Trophoblast cell (in vitro differentiated cells and primary cell): ENCODE measurements around the gene GARIN5A.

ENCODE experiments used
- DNase-seq, 2 donors: peaks; one replicate each; pipeline ENCODE4 v3.0.0-alpha.2; 2016
- H2AFZ ChIP-seq: 2 replicates; pipeline ENCODE4 v1.6.1; 2013; ENCODE audit warnings: low read length, moderate library complexity, mild to moderate bottlenecking; ENCODE audit not compliant: insufficient read depth, poor library complexity
- H2AK5ac ChIP-seq: 2 replicates; pipeline ENCODE4 v1.6.1; 2013; ENCODE audit warnings: mild to moderate bottlenecking, low read length
- H2BK120ac ChIP-seq: 2 replicates; pipeline ENCODE4 v1.6.1; 2013; ENCODE audit warnings: low read length, mild to moderate bottlenecking, moderate library complexity; ENCODE audit not compliant: insufficient read depth, poor library complexity
- H2BK12ac ChIP-seq: 2 replicates; pipeline ENCODE4 v1.6.1; 2013; ENCODE audit warnings: mild to moderate bottlenecking, low read length, moderate library complexity
- H2BK5ac ChIP-seq: 2 replicates; pipeline ENCODE4 v1.6.1; 2013; ENCODE audit warnings: low read length, low read depth, moderate library complexity, mild to moderate bottlenecking; ENCODE audit not compliant: poor library complexity
- H3K14ac ChIP-seq: 2 replicates; pipeline ENCODE4 v1.6.1; 2013; ENCODE audit warnings: mild to moderate bottlenecking, low read length
- H3K18ac ChIP-seq: 2 replicates; pipeline ENCODE4 v1.6.1; 2013; ENCODE audit warnings: mild to moderate bottlenecking, low read length
- H3K23ac ChIP-seq: 2 replicates; pipeline ENCODE4 v1.6.1; 2013; ENCODE audit warnings: low read length
- H3K27ac ChIP-seq: 2 replicates; pipeline ENCODE4 v1.5.1; 2013; ENCODE audit warnings: low read depth, mild to moderate bottlenecking, inconsistent platforms, low read length, moderate library complexity
- H3K27me3 ChIP-seq: 2 replicates; pipeline ENCODE4 v1.6.1; 2013; ENCODE audit warnings: inconsistent platforms, mild to moderate bottlenecking, low read length, moderate library complexity; ENCODE audit not compliant: insufficient read depth
- H3K36me3 ChIP-seq, 2 experiments: 1 replicate in 1 of 2; 2 replicates in 1 of 2; pipeline ENCODE4 v1.6.1; 2013; ENCODE audit warnings: low read length in 2 of 2, mild to moderate bottlenecking in 2 of 2, moderate library complexity in 1 of 2; ENCODE audit not compliant: insufficient read depth in 2 of 2, control insufficient read depth in 1 of 2
- H3K4ac ChIP-seq: 2 replicates; pipeline ENCODE4 v1.6.1; 2013; ENCODE audit warnings: low read depth, mild to moderate bottlenecking, low read length, moderate library complexity
- H3K4me1 ChIP-seq, 2 experiments: 1 replicate in 1 of 2; 2 replicates in 1 of 2; pipeline ENCODE4 v1.6.1; 2013; ENCODE audit warnings: low read length in 2 of 2, mild to moderate bottlenecking in 2 of 2, moderate library complexity in 1 of 2; ENCODE audit not compliant: insufficient read depth in 2 of 2, control insufficient read depth in 1 of 2
- H3K4me2 ChIP-seq: 2 replicates; pipeline ENCODE4 v1.6.1; 2013; ENCODE audit warnings: inconsistent platforms, mild to moderate bottlenecking, low read length, moderate library complexity
- H3K4me3 ChIP-seq: 2 replicates; pipeline ENCODE4 v1.5.1; 2013; ENCODE audit warnings: mild to moderate bottlenecking, low read depth, low read length, inconsistent platforms
- H3K79me1 ChIP-seq: one replicate; pipeline ENCODE4 v1.6.1; 2013; ENCODE audit warnings: low read length
- H3K79me2 ChIP-seq: 2 replicates; pipeline ENCODE4 v1.6.1; 2013; ENCODE audit warnings: low read length, mild to moderate bottlenecking; ENCODE audit not compliant: control insufficient read depth, insufficient read depth, poor library complexity
- H3K9ac ChIP-seq: 2 replicates; pipeline ENCODE4 v1.6.1; 2013; ENCODE audit warnings: mild to moderate bottlenecking, low read length
- H3K9me3 ChIP-seq: 2 replicates; pipeline ENCODE4 v1.6.1; 2013; ENCODE audit warnings: low read depth, mild to moderate bottlenecking, control low read depth, inconsistent platforms, low read length; ENCODE audit not compliant: insufficient read depth
- H4K12ac ChIP-seq: 2 replicates; pipeline ENCODE4 v1.6.1; 2013; ENCODE audit warnings: low read depth, mild to moderate bottlenecking, low read length, moderate library complexity
- H4K8ac ChIP-seq: 2 replicates; pipeline ENCODE4 v1.6.1; 2013; ENCODE audit warnings: low read depth, mild to moderate bottlenecking, low read length, moderate library complexity
- H4K91ac ChIP-seq: one replicate; pipeline ENCODE4 v1.6.1; 2013; ENCODE audit warnings: low read depth, mild to moderate bottlenecking, low read length, moderate library complexity
- WGBS: extraction: QIAGEN DNeasy Blood & Tissue Kit; methylation state at CpG from one replicate; pipeline ENCODE4 v1.1.7; 2013; ENCODE audit warnings: missing lambda C conversion rate; ENCODE audit not compliant: insufficient read length, insufficient coverage; ENCODE audit errors: extremely low coverage; 5-methylcytosine and 5-hydroxymethylcytosine counted together

Gene GARIN5A

GRCh38 chr19:50451223-50451534, 25.5 kb downstream of the GARIN5A start:
- Histone ChIP-seq H2BK120ac (no peak overlapping the region), H3K4me2 (no peak overlapping the region), H3K79me2 (no peaks in the 10 kb centered on the region), H2AFZ (no peak overlapping the region), H3K4ac (no peak overlapping the region), H3K23ac (no peak overlapping the region), H3K4me1 (no peaks in the 10 kb centered on the region), H3K9ac (no peak overlapping the region), H3K18ac (no peak overlapping the region), H3K9me3 (peaks cover 7% of the 10 kb centered on the region), H4K91ac (no peak overlapping the region), H3K27me3 (no peaks in the 10 kb centered on the region), H4K8ac (no peak overlapping the region), H3K4me3 (no peak overlapping the region), H2BK5ac (no peak overlapping the region), H2BK12ac (no peak overlapping the region), H2AK5ac (no peak overlapping the region), H3K36me3 (no peaks in the 10 kb centered on the region), H3K79me1 (no peaks in the 10 kb centered on the region), H3K27ac (no peak overlapping the region), H3K14ac (no peak overlapping the region), H4K12ac (no peak overlapping the region)
- no peak for DNase-seq
- 100% methylated on average over 3 of the region's 13 CpGs for WGBS

DNA sequence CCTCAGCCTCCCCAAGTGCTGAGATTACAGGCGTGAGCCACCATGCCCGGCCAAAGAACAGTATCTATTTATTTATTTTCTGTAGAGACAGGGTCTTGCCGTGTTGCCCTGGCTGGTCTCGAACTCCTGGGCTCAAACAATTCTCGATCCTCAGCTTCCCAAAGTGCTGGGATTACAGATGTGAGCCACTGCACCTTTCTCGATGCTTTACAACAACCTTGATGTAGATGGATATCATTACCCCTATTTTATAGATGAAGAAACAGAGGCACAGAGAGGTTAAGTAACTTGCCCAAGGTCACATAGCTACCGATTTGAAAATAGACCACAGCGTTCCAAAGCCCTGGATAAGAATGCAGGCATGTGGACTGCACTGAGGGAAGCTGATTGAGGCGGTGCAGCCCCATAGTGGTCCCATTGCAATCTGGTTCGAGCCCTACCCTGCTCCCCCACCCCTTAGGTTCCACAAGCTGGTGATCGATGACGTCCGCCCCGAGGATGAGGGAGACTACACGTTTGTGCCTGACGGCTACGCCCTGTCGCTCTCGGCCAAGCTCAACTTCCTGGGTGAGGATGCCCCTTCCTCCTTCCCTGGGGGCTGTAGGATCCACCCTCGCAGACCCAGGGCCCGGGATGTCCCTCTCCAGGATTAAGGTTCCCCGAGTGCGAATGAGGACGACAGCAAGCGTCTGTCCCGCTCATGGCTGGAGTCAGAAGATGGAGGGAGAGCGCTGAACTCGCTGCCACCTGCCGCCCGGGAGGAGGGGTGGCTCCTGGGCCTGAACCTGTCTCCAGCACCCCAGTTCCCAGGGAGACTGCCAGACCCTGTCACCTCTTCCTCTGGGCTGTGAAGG, 26.1 kb downstream of the GARIN5A start:
- peaks cover 8% of the 10 kb centered on the region for H3K9me3 ChIP-seq
- H4K91ac ChIP-seq = no peak overlapping the region
- H3K79me1 ChIP-seq = no peaks in the 10 kb centered on the region
- H3K14ac ChIP-seq = no peak overlapping the region
- no peak overlapping the region for H4K12ac ChIP-seq
- no peak overlapping the region for H2AFZ ChIP-seq
- no CpG with 5 or more reads among the region's 30 CpGs for WGBS
- H3K9ac ChIP-seq = no peak overlapping the region
- H2BK120ac ChIP-seq = no peak overlapping the region
- no peaks in the 10 kb centered on the region for H3K27me3 ChIP-seq
- no peak overlapping the region for H3K4me3 ChIP-seq
- H4K8ac ChIP-seq = no peak overlapping the region
- H2BK5ac ChIP-seq = no peak overlapping the region
- no peak overlapping the region for H3K4ac ChIP-seq
- H2AK5ac ChIP-seq = no peak overlapping the region
- no peaks in the 10 kb centered on the region for H3K79me2 ChIP-seq
- no peak overlapping the region for H3K23ac ChIP-seq
- DNase-seq = no peak
- no peak overlapping the region for H3K18ac ChIP-seq
- H3K27ac ChIP-seq = no peak overlapping the region
- no peaks in the 10 kb centered on the region for H3K36me3 ChIP-seq
- no peaks in the 10 kb centered on the region for H3K4me1 ChIP-seq
- no peak overlapping the region for H3K4me2 ChIP-seq
- H2BK12ac ChIP-seq = no peak overlapping the region

DNA sequence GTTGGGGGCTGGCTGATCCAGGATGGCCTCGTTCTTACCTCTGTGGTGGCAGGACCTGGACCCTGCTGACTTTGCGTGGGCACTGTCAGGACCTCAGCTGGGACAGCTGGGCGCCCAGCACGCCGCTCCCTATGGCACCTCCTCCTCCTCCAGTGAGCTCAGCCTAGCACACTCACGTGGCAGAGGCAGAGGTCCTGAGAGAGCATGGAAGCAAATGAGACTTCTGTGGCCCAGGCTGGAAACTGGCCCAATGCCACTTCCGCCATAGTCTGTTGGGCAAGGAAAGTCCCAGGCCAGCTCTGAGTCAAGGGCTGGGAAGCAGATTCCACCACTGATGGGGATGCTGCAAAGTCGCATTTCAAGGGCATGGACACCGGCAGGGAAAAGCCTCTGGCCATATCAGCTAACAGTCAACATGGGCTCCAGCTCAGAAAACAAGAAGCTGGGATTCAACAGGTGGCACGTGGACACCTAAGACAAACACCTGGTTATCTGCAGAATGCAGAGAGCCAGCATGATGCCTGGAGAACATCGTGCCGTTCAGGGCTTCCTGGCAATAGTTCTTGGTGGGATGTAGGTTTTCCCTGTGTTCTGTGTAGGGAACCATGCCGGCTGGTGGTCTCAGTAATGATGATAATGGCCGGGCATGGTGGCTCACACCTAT, 27.3 kb downstream of the GARIN5A start:
- H3K9ac ChIP-seq = no peak overlapping the region
- H2BK12ac ChIP-seq = no peak overlapping the region
- H3K23ac ChIP-seq = no peak overlapping the region
- no peak overlapping the region for H3K18ac ChIP-seq
- no peaks in the 10 kb centered on the region for H3K36me3 ChIP-seq
- H4K12ac ChIP-seq = no peak overlapping the region
- no peak overlapping the region for H3K14ac ChIP-seq
- peaks cover 9% of the 10 kb centered on the region for H3K9me3 ChIP-seq
- no peaks in the 10 kb centered on the region for H3K79me2 ChIP-seq
- no peak overlapping the region for H2AFZ ChIP-seq
- H3K27ac ChIP-seq = no peak overlapping the region
- H3K27me3 ChIP-seq = no peaks in the 10 kb centered on the region
- no peak overlapping the region for H4K91ac ChIP-seq
- no peak overlapping the region for H2BK5ac ChIP-seq
- no peak overlapping the region for H2AK5ac ChIP-seq
- no peak overlapping the region for H3K4me3 ChIP-seq
- no CpG with 5 or more reads among the region's 14 CpGs for WGBS
- no peak for DNase-seq
- H4K8ac ChIP-seq = no peak overlapping the region
- H3K4me2 ChIP-seq = no peak overlapping the region
- H3K79me1 ChIP-seq = no peaks in the 10 kb centered on the region
- no peaks in the 10 kb centered on the region for H3K4me1 ChIP-seq
- H3K4ac ChIP-seq = no peak overlapping the region
- H2BK120ac ChIP-seq = no peak overlapping the region

GRCh38 chr19:50447750-50448149, 28.9 kb downstream of the GARIN5A start:
- Histone ChIP-seq H3K79me1 (no peaks in the 10 kb centered on the region), H3K79me2 (no peaks in the 10 kb centered on the region), H2AK5ac (no peak overlapping the region), H3K9ac (no peak overlapping the region), H2BK120ac (no peak overlapping the region), H3K4ac (no peak overlapping the region), H3K4me3 (no peak overlapping the region), H4K91ac (no peak overlapping the region), H3K36me3 (no peaks in the 10 kb centered on the region), H4K8ac (no peak overlapping the region), H3K18ac (no peak overlapping the region), H2AFZ (no peak overlapping the region), H3K4me2 (no peak overlapping the region), H3K4me1 (no peaks in the 10 kb centered on the region), H3K27ac (no peak overlapping the region), H3K9me3 (peaks cover 9% of the 10 kb centered on the region), H3K14ac (no peak overlapping the region), H3K23ac (no peak overlapping the region), H3K27me3 (no peaks in the 10 kb centered on the region), H2BK5ac (no peak overlapping the region), H4K12ac (no peak overlapping the region), H2BK12ac (no peak overlapping the region)
- DNase-seq = no peak
- no CpG with 5 or more reads among the region's 10 CpGs for WGBS
